Activated CD8-positive, alpha-beta T cell treated with anti-CD3 and anti-CD28 coated beads for 36 hours (primary cell): ENCODE data around the gene PTPRD. TPM values are rescaled to one million over a fixed set of nuclear protein-coding genes. Genes with fewer than 3 reads are reported as not detected.

ENCODE experiments used
- ATAC-seq: fragments of 200-7000 bp; cut with Tn5 transposase; one replicate; pipeline ENCODE4 v1.10.0; 2021; ENCODE audit warnings: mild to moderate bottlenecking, moderate library complexity
- CTCF ChIA-PET: fragments of 350-600 bp; sonication (Branson Sonifier 250); formaldehyde crosslinking; loops from one replicate; lab custom pipeline; 2021; ENCODE audit warnings: antibody characterized with exemption; lab: Charles Lee
- POLR2A ChIA-PET: fragments of 350-600 bp; sonication (Branson Sonifier 250); formaldehyde crosslinking; loops from one replicate; lab custom pipeline; 2021; ENCODE audit warnings: antibody characterized with exemption; lab: Charles Lee
- DNase-seq: peaks from one replicate; pipeline ENCODE4 v3.0.0-alpha.2; 2020
- H3K27ac Mint-ChIP-seq: one replicate; pipeline ENCODE4 v1.8.0; 2021; ENCODE audit warnings: mild to moderate bottlenecking, mixed read lengths
- H3K27me3 Mint-ChIP-seq: one replicate; pipeline ENCODE4 v1.8.0; 2021; ENCODE audit warnings: mixed read lengths
- H3K36me3 Mint-ChIP-seq: one replicate; pipeline ENCODE4 v1.8.0; 2021; ENCODE audit warnings: low read depth, mixed read lengths
- H3K4me1 Mint-ChIP-seq: one replicate; pipeline ENCODE4 v1.8.0; 2021; ENCODE audit warnings: low read depth, mixed read lengths
- H3K4me3 Mint-ChIP-seq: one replicate; pipeline ENCODE4 v1.8.0; 2021; ENCODE audit warnings: mild to moderate bottlenecking, moderate library complexity, mixed read lengths
- H3K9me3 Mint-ChIP-seq: one replicate; pipeline ENCODE4 v1.8.0; 2021; ENCODE audit warnings: mixed read lengths
- intact Hi-C: fragments of 100-400 bp; cut with micrococcal nuclease; formaldehyde crosslinking; loops from one replicate; pipeline ENCODE4 v1.10.0; 2022
- total RNA-seq, 2 experiments: library from RNA; stranded (reverse); gene quantifications; one replicate each; pipeline ENCODE4 v1.2.3, GENCODE V29; 2021
- TF ChIP-seq, protein P1 (sequence below): fragments of 200-600 bp; IDR thresholded peaks from one replicate; pipeline ENCODE4 v1.8.0; 2022; ENCODE audit warnings: antibody characterized with exemption, mild to moderate bottlenecking

The PTPRD gene
- total RNA-seq, 2 experiments from 2014 or later, result not detected

- H3K27me3 Mint-ChIP-seq, result peaks cover 2% of the 10 kb centered on the region
- H3K27ac Mint-ChIP-seq, result no peak overlapping the region
- no peaks in the 10 kb centered on the region for H3K36me3 Mint-ChIP-seq
- H3K4me3 Mint-ChIP-seq, result no peak overlapping the region
- TF ChIP-seq, protein P1, sequence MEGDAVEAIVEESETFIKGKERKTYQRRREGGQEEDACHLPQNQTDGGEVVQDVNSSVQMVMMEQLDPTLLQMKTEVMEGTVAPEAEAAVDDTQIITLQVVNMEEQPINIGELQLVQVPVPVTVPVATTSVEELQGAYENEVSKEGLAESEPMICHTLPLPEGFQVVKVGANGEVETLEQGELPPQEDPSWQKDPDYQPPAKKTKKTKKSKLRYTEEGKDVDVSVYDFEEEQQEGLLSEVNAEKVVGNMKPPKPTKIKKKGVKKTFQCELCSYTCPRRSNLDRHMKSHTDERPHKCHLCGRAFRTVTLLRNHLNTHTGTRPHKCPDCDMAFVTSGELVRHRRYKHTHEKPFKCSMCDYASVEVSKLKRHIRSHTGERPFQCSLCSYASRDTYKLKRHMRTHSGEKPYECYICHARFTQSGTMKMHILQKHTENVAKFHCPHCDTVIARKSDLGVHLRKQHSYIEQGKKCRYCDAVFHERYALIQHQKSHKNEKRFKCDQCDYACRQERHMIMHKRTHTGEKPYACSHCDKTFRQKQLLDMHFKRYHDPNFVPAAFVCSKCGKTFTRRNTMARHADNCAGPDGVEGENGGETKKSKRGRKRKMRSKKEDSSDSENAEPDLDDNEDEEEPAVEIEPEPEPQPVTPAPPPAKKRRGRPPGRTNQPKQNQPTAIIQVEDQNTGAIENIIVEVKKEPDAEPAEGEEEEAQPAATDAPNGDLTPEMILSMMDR, result no peak
- H3K4me1 Mint-ChIP-seq, result no peaks in the 10 kb centered on the region
- ATAC-seq (no peak), DNase-seq (no peak)
- ChIA-PET CTCF (no interaction called here), POLR2A (no interaction called here)
- intact Hi-C loops, result no loop called here
- no peaks in the 10 kb centered on the region for H3K9me3 Mint-ChIP-seq
Observed at GRCh38 chr9:8268881-8269280, 2343.9 kb downstream of the PTPRD start.

DNA sequence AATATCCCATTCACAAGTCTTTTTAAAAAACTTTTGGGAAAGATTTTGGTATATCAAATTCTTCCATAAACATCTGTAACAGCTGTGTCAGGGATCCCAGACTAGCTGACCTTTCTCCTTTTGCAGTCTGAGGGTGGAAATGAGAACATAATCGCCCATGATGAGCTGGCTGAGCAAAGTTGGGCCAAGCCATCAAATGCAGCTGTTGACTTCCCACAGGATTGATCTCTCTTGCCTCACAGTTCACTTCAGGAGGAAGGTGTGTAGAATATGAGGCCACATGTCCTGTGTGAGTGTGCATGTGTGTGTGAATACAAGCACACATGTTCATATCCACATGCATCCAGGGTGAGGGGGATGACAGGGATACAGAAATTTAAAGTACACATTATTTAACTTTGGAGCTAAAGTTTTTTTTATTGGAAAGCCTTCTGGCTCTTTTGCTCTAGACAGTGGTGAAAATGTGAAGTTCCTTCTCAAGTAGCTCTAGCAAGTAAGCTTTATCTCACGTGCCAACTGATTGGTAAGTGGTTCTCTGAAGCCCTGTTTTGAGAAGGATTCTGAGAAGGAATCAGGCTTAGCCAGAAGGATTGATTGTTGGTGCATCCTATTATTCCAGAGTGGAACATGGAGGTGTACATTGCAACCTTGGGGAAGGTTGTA, 2344.5 kb downstream of the PTPRD start:
- intact Hi-C loops, result no loop called here
- POLR2A ChIA-PET, result no interaction called here
- CTCF ChIA-PET, result no interaction called here
- ATAC-seq, result no peak
- Mint-ChIP-seq H3K27ac (no peak overlapping the region), H3K36me3 (no peaks in the 10 kb centered on the region), H3K4me3 (no peak overlapping the region), H3K27me3 (peaks cover 2% of the 10 kb centered on the region), H3K9me3 (no peaks in the 10 kb centered on the region), H3K4me1 (no peaks in the 10 kb centered on the region)
- no peak for DNase-seq
- TF ChIP-seq, protein P1, result no peak

GRCh38 chr9:8267636-8268035, 2345.2 kb downstream of the PTPRD start:
- ChIA-PET CTCF (no interaction called here), POLR2A (no interaction called here)
- H3K27me3 Mint-ChIP-seq, result peaks cover 2% of the 10 kb centered on the region
- no peaks in the 10 kb centered on the region for H3K36me3 Mint-ChIP-seq
- H3K4me1 Mint-ChIP-seq, result no peaks in the 10 kb centered on the region
- no peak overlapping the region for H3K27ac Mint-ChIP-seq
- H3K9me3 Mint-ChIP-seq, result no peaks in the 10 kb centered on the region
- intact Hi-C loops, result no loop called here
- TF ChIP-seq, protein P1, result no peak
- DNase-seq (no peak), ATAC-seq (no peak)
- no peak overlapping the region for H3K4me3 Mint-ChIP-seq

- TF ChIP-seq, protein P1, result no peak
- ChIA-PET CTCF (no interaction called here), POLR2A (no interaction called here)
- Mint-ChIP-seq H3K4me1 (no peaks in the 10 kb centered on the region), H3K27ac (no peak overlapping the region), H3K9me3 (no peaks in the 10 kb centered on the region), H3K36me3 (no peaks in the 10 kb centered on the region), H3K4me3 (no peak overlapping the region), H3K27me3 (peaks cover 2% of the 10 kb centered on the region)
- no peak for ATAC-seq
- intact Hi-C loops, result no loop called here
- DNase-seq, result no peak
Observed at GRCh38 chr9:8266861-8267260, 2345.9 kb downstream of the PTPRD start.

GRCh38 chr9:8265281-8265680, 2347.5 kb downstream of the PTPRD start:
- intact Hi-C loops, result no loop called here
- ChIA-PET POLR2A (no interaction called here), CTCF (no interaction called here)
- no peaks in the 10 kb centered on the region for H3K4me1 Mint-ChIP-seq
- no peak overlapping the region for H3K4me3 Mint-ChIP-seq
- no peaks in the 10 kb centered on the region for H3K9me3 Mint-ChIP-seq
- TF ChIP-seq, protein P1, result no peak
- H3K36me3 Mint-ChIP-seq, result no peaks in the 10 kb centered on the region
- peaks cover 2% of the 10 kb centered on the region for H3K27me3 Mint-ChIP-seq
- no peak for ATAC-seq
- H3K27ac Mint-ChIP-seq, result no peak overlapping the region
- no peak for DNase-seq
